Measurements from ENCODE around the gene NMRK1.

- TF ChIP-seq CTCF (IDR thresholded peaks at IDR 0.05; ENCODE audit: extremely low read depth in 1 of 2, insufficient read depth in 1 of 2, low read depth in 1 of 2, low read length in 2 of 2) (no peak), POLR2A (IDR thresholded peaks at IDR 0.05; ENCODE audit: low read depth, low read length) (no peak), POLR2AphosphoS5 (IDR thresholded peaks at IDR 0.05; ENCODE audit: insufficient read depth, low read depth, low read length) (no peak), JUN (IDR thresholded peaks at IDR 0.05; ENCODE audit: borderline replicate concordance, insufficient read depth, insufficient read length, low read depth) (no peak), MAX (IDR thresholded peaks at IDR 0.05; ENCODE audit: insufficient read depth, insufficient read length) (no peak), EZH2 (IDR thresholded peaks at IDR 0.05; ENCODE audit: borderline replicate concordance, low read depth, low read length, severe bottlenecking) (no peak), FOS (IDR thresholded peaks at IDR 0.05; ENCODE audit: borderline replicate concordance, insufficient read depth, low read length) (no peak)
Measured at GRCh38 chr9:75041041-75041440, 46.9 kb downstream of the NMRK1 start.

Data from endothelial cell of umbilical vein (primary cell).